SU-DHL-6 (cell line): ENCODE data around the gene CA5A.

Experiments
- CTCF ChIP-seq: fragments of 200-600 bp; sonication (generic); IDR thresholded peaks from one replicate; pipeline ENCODE4 v1.5.1; 2017; ENCODE audit warnings: antibody characterized with exemption, mild to moderate bottlenecking, low read length, moderate library complexity; ENCODE audit not compliant: insufficient read depth, poor library complexity, severe bottlenecking
- EZH2phosphoT487 ChIP-seq: fragments of 200-600 bp; sonication (generic), shearing (Covaris generic); conservative IDR thresholded peaks from 2 replicates; pipeline ENCODE4 v1.6.1; 2018; ENCODE audit warnings: mild to moderate bottlenecking, antibody characterized with exemption, low read length, moderate library complexity, mixed read lengths

- TF ChIP-seq CTCF (no peak), EZH2phosphoT487 (no peak)
Observed at GRCh38 chr16:87957296-87958094, 21.2 kb upstream of the CA5A start.
